Measurements from ENCODE around the gene FBXO31. TPM values are rescaled to one million over a fixed set of nuclear protein-coding genes. Genes with fewer than 3 reads are reported as not detected.

The FBXO31 gene
- total and polyA plus RNA-seq, 10 of the 15 experiments (the other 5 are each of a cell fraction or from before 2014, with no cell fraction given): 0.19 to 33.1 (median 10.3) TPM

DNA sequence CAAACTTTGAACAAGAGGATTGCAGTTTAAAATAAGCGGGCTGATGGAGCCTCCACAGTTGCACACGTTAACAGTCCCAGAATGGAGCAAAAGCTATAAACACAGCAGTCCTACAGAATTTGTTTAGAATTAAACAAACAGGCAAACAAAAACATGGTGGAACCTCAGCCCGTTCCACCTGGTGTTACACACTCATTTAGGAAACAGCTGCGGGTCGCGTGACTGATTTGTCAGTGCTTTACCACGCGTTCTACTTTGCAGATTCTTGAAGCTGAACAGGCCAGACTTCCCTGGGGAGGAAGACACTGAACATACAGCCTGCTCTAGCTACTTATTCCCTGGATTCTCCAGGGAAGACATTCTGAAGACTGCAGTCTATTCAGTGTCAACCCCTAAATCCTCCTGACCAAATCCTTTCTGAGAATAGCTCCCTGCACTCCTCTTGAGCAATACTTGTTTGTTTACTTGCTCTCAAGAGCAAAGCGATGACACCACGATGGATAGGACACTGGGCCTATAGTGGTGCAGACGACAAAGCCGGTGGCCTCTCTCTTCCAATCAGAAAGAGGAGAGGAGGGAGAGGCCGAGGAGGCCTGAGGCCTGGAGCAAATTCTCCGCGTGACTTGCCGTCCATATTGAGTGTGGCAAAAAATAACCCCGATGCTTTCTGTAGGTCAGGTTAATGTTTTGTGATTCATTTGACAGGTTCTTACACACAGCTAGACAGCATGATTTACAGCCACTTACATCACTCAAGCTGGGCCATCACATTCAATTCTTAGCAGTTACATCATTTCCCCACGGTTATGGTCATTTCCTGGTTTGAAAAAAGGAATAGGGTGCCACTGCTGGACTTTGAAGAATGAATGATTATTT lies 4.6 kb upstream of the FBXO31 start (continued):
- TF ChIP-seq, protein P1, sequence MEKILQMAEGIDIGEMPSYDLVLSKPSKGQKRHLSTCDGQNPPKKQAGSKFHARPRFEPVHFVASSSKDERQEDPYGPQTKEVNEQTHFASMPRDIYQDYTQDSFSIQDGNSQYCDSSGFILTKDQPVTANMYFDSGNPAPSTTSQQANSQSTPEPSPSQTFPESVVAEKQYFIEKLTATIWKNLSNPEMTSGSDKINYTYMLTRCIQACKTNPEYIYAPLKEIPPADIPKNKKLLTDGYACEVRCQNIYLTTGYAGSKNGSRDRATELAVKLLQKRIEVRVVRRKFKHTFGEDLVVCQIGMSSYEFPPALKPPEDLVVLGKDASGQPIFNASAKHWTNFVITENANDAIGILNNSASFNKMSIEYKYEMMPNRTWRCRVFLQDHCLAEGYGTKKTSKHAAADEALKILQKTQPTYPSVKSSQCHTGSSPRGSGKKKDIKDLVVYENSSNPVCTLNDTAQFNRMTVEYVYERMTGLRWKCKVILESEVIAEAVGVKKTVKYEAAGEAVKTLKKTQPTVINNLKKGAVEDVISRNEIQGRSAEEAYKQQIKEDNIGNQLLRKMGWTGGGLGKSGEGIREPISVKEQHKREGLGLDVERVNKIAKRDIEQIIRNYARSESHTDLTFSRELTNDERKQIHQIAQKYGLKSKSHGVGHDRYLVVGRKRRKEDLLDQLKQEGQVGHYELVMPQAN (conservative IDR thresholded peaks at IDR 0.05): peak; percentile 71
- TF ChIP-seq HDGF (IDR thresholded peaks at IDR 0.05): no peak
- TF ChIP-seq, protein P2, sequence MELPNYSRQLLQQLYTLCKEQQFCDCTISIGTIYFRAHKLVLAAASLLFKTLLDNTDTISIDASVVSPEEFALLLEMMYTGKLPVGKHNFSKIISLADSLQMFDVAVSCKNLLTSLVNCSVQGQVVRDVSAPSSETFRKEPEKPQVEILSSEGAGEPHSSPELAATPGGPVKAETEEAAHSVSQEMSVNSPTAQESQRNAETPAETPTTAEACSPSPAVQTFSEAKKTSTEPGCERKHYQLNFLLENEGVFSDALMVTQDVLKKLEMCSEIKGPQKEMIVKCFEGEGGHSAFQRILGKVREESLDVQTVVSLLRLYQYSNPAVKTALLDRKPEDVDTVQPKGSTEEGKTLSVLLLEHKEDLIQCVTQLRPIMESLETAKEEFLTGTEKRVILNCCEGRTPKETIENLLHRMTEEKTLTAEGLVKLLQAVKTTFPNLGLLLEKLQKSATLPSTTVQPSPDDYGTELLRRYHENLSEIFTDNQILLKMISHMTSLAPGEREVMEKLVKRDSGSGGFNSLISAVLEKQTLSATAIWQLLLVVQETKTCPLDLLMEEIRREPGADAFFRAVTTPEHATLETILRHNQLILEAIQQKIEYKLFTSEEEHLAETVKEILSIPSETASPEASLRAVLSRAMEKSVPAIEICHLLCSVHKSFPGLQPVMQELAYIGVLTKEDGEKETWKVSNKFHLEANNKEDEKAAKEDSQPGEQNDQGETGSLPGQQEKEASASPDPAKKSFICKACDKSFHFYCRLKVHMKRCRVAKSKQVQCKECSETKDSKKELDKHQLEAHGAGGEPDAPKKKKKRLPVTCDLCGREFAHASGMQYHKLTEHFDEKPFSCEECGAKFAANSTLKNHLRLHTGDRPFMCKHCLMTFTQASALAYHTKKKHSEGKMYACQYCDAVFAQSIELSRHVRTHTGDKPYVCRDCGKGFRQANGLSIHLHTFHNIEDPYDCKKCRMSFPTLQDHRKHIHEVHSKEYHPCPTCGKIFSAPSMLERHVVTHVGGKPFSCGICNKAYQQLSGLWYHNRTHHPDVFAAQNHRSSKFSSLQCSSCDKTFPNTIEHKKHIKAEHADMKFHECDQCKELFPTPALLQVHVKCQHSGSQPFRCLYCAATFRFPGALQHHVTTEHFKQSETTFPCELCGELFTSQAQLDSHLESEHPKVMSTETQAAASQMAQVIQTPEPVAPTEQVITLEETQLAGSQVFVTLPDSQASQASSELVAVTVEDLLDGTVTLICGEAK (IDR thresholded peaks at IDR 0.05; ENCODE audit: borderline replicate concordance): peak; percentile 73; the same call in 1 of the 2 replicates
- TF ChIP-seq SIX5 (IDR thresholded peaks at IDR 0.05; ENCODE audit: low read depth, low read length, severe bottlenecking): peak; percentile 63
- TF ChIP-seq CEBPB (IDR thresholded peaks at IDR 0.05; ENCODE audit: borderline replicate concordance in 1 of 2, low read depth in 2 of 2, low read length in 2 of 2): peak in 1 of 2 experiments; percentile 92; a peak in 2 of 4 replicates
- no peak for TF ChIP-seq ZNF622 (IDR thresholded peaks at IDR 0.05)
- 0 out of 2 replicates have a peak, but pooled peaks have one; percentile 73 for TF ChIP-seq WRNIP1 (IDR thresholded peaks at IDR 0.05; ENCODE audit: borderline replicate concordance, low read depth, low read length)
- TF ChIP-seq SRF (IDR thresholded peaks at IDR 0.05; ENCODE audit: low read depth in 2 of 2, low read length in 2 of 2): peak; percentile 58 to 84
- no peak for TF ChIP-seq ZNF274 (IDR thresholded peaks at IDR 0.05; ENCODE audit: insufficient read depth, insufficient read length)
- TF ChIP-seq KLF5 (IDR thresholded peaks at IDR 0.05; ENCODE audit: partially characterized antibody): peak; percentile 59
- TF ChIP-seq, protein P3, sequence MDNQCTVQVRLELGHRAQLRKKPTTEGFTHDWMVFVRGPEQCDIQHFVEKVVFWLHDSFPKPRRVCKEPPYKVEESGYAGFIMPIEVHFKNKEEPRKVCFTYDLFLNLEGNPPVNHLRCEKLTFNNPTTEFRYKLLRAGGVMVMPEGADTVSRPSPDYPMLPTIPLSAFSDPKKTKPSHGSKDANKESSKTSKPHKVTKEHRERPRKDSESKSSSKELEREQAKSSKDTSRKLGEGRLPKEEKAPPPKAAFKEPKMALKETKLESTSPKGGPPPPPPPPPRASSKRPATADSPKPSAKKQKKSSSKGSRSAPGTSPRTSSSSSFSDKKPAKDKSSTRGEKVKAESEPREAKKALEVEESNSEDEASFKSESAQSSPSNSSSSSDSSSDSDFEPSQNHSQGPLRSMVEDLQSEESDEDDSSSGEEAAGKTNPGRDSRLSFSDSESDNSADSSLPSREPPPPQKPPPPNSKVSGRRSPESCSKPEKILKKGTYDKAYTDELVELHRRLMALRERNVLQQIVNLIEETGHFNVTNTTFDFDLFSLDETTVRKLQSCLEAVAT (IDR thresholded peaks at IDR 0.05): no peak
- TF ChIP-seq FOXM1 (IDR thresholded peaks at IDR 0.05; ENCODE audit: low read depth, low read length): no peak
- TF ChIP-seq ZNF207 (IDR thresholded peaks at IDR 0.05; ENCODE audit: borderline replicate concordance): peak; percentile 68; the same call in 1 of the 2 replicates
- TF ChIP-seq NRF1 (conservative IDR thresholded peaks at IDR 0.05; ENCODE audit: low read depth, low read length): no peak
- TF ChIP-seq CBX3 (IDR thresholded peaks at IDR 0.05; ENCODE audit: borderline replicate concordance, low read depth): no peak
- TF ChIP-seq MEF2B (IDR thresholded peaks at IDR 0.05; ENCODE audit: partially characterized antibody, poor library complexity, severe bottlenecking): peak; percentile 74
- no peak for TF ChIP-seq SUZ12 (IDR thresholded peaks at IDR 0.05; ENCODE audit: unreplicated experiment)
- no peak for TF ChIP-seq SREBF1 (IDR thresholded peaks at IDR 0.05; ENCODE audit: low read length)
- 0 out of 2 replicates have a peak, but pooled peaks have one; percentile 34 for TF ChIP-seq ASH2L (IDR thresholded peaks at IDR 0.05; ENCODE audit: borderline replicate concordance, low read depth)
